Adrenal gland (tissue), 5 donors: Measurements from ENCODE around the gene RELCH.

ENCODE experiments used
- POLR2A ChIP-seq, 2 donors: fragments of 450-650 bp; IDR thresholded peaks; one replicate each; pipeline ENCODE4 v1.6.1; 2017; ENCODE audit warnings: antibody characterized with exemption in 2 of 2, mild to moderate bottlenecking in 2 of 2, moderate library complexity in 1 of 2
- TF ChIP-seq, protein P1 (sequence below), 6 experiments: fragments of 450-650 bp in 4 of 6; fragments of 200-600 bp in 2 of 6; sonication (generic) in 1 of 6; IDR thresholded peaks; 1 replicate in 5 of 6; 2 replicates in 1 of 6; pipeline versions ENCODE4 v1.5.1 to v1.8.0; 2016 to 2021; ENCODE audit warnings: antibody characterized with exemption in 6 of 6, mild to moderate bottlenecking in 2 of 6, moderate library complexity in 1 of 6
- donor health status: DM: no; HTN: no; CAD: no.

DNA sequence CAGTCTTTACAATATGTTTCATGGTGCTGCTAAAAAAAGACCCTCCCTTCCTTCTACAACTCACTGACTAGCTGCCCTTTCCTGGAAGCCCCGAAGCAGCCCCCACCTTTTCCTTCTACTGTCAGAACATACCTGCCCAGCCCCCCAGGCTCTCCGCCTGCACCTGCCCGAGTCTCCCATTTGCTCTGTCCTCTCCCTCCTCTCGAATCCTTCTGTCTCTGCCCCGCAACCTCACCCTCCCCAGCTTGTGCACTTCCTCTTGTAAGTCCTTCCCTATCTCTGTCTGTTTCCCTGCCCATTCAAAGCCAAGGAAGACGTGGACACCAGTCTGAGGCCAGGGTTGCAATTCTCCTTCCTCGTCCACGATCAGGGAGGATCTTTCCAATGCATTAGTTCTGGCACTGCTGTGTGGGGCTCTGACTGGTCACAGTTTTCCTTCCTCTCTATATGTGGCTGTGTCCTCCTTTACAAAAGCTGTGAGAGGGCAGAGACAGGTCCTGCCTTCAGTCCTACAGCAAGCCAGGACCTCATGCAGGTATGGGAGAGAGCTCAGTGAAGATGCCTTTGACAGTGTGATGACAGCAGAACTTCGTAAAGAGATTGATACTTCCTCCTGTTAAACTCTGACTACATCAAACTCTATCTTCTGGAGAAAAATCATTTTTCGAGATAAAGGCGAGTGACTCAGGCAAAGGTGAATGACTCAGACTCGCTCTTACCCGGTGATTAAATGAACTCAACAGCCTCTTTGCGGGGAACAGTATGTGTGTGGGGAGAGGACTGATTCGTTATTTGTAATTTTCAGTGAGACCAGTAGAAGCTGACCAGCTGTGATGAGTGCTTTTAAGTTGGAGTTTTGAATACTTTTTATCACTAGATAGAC, 152.3 kb downstream of the RELCH start:
- TF ChIP-seq, protein P1, sequence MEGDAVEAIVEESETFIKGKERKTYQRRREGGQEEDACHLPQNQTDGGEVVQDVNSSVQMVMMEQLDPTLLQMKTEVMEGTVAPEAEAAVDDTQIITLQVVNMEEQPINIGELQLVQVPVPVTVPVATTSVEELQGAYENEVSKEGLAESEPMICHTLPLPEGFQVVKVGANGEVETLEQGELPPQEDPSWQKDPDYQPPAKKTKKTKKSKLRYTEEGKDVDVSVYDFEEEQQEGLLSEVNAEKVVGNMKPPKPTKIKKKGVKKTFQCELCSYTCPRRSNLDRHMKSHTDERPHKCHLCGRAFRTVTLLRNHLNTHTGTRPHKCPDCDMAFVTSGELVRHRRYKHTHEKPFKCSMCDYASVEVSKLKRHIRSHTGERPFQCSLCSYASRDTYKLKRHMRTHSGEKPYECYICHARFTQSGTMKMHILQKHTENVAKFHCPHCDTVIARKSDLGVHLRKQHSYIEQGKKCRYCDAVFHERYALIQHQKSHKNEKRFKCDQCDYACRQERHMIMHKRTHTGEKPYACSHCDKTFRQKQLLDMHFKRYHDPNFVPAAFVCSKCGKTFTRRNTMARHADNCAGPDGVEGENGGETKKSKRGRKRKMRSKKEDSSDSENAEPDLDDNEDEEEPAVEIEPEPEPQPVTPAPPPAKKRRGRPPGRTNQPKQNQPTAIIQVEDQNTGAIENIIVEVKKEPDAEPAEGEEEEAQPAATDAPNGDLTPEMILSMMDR (IDR thresholded peaks at IDR 0.05): no peak
- TF ChIP-seq POLR2A (IDR thresholded peaks at IDR 0.05): no peak
